A673 (cell line): ENCODE results near the gene TM4SF18.

Experiments
- EZH2 ChIP-seq: fragments of 200-600 bp; sonication (generic); IDR thresholded peaks from 2 replicates; pipeline ENCODE4 v1.6.1; 2017; ENCODE audit warnings: borderline replicate concordance, low read depth, mild to moderate bottlenecking, mixed read lengths, antibody characterized with exemption, low read length; ENCODE audit not compliant: poor library complexity, severe bottlenecking
- TF ChIP-seq, protein P1 (sequence below): fragments of 300-800, 200-600 bp; sonication (generic); conservative IDR thresholded peaks from 2 replicates; pipeline ENCODE4 v1.5.1; 2017; ENCODE audit warnings: low read depth, mild to moderate bottlenecking, antibody characterized with exemption, low read length, moderate library complexity, mixed read lengths

DNA sequence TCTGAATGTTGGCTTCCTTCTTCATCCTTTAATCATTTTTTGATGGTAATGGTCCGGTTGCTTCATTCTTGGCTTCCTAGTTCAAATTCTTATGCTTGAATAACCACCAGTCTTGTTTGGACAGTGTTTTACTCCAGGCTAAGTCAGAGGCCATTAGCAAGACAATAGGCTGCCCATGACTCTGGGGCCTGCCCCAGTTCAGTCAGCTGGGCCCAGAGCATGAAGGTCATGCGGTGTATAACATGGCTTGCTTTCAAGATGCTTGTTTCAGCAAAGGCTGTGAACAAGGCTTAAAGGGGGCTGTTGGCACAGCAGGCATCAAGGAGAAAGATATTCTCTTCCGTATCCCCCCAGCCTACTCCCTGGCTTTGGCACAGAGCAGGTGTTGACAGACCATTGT is 13.7 kb downstream of the TM4SF18 start:
- TF ChIP-seq, protein P1, sequence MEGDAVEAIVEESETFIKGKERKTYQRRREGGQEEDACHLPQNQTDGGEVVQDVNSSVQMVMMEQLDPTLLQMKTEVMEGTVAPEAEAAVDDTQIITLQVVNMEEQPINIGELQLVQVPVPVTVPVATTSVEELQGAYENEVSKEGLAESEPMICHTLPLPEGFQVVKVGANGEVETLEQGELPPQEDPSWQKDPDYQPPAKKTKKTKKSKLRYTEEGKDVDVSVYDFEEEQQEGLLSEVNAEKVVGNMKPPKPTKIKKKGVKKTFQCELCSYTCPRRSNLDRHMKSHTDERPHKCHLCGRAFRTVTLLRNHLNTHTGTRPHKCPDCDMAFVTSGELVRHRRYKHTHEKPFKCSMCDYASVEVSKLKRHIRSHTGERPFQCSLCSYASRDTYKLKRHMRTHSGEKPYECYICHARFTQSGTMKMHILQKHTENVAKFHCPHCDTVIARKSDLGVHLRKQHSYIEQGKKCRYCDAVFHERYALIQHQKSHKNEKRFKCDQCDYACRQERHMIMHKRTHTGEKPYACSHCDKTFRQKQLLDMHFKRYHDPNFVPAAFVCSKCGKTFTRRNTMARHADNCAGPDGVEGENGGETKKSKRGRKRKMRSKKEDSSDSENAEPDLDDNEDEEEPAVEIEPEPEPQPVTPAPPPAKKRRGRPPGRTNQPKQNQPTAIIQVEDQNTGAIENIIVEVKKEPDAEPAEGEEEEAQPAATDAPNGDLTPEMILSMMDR: no peak
- TF ChIP-seq EZH2: no peak
